VCaP (cell line): ENCODE results near the gene ABCA4.
"Not testable (repeated sequence)": the region's sequence is repeated elsewhere in the genome, so short reads cannot be mapped to it uniquely, and the experiment has no call there.

Experiments used
- H3K27ac ChIP-seq: fragments of 450-650 bp; 2 replicates; pipeline ENCODE4 v1.5.1; 2017
- CTCF ChIP-seq: fragments of 450-650 bp; conservative IDR thresholded peaks from 2 replicates; pipeline ENCODE4 v1.5.1; 2017; ENCODE audit warnings: mild to moderate bottlenecking, moderate library complexity

Gene ABCA4

GRCh38 chr1:94000510-94001282 is 120.3 kb downstream of the ABCA4 start:
- no peak for TF ChIP-seq CTCF
- H3K27ac ChIP-seq: no peak overlapping the region

- H3K27ac ChIP-seq: no peak overlapping the region
- no peak for TF ChIP-seq CTCF
Observed at GRCh38 chr1:93999840-94000415, 121.0 kb downstream of the ABCA4 start.

GRCh38 chr1:93998532-93998931 is 122.4 kb downstream of the ABCA4 start:
- H3K27ac ChIP-seq: not testable (repeated sequence)

GRCh38 chr1:93997756-93998155 is 123.2 kb downstream of the ABCA4 start:
- TF ChIP-seq CTCF: no peak

GRCh38 chr1:93995837-93996536 is 125.0 kb downstream of the ABCA4 start:
- no peak overlapping the region for H3K27ac ChIP-seq
- TF ChIP-seq CTCF: no peak

More at GRCh38 chr1:93997756-93998155, 123.2 kb downstream of the ABCA4 start:
- H3K27ac ChIP-seq: no peak overlapping the region

GRCh38 chr1:93993731-93994130 is 127.2 kb downstream of the ABCA4 start:
- no peak for TF ChIP-seq CTCF
- H3K27ac ChIP-seq: no peak overlapping the region

- TF ChIP-seq CTCF: no peak
- H3K27ac ChIP-seq: no peak overlapping the region
Observed at GRCh38 chr1:93992954-93993353, 128.0 kb downstream of the ABCA4 start.
